ENCODE measurements around the gene TGFB2. TPM values are rescaled to one million over a fixed set of nuclear protein-coding genes. Genes with fewer than 3 reads are reported as not detected.

Gene TGFB2
- polyA plus RNA-seq, 1 donor from 2014 or later: 0.10 TPM

- no peaks in the 10 kb centered on the region for H4K20me1 ChIP-seq (ENCODE audit: insufficient read depth)
- H3K27me3 ChIP-seq (ENCODE audit: insufficient read depth, low read depth, low read length): no peaks in the 10 kb centered on the region
- no peaks in the 10 kb centered on the region for H3K79me2 ChIP-seq (replicated peaks; ENCODE audit: insufficient read depth, low read length)
- H3F3A ChIP-seq (ENCODE audit: insufficient read depth, low read length, poor library complexity, severe bottlenecking): no peaks in the 10 kb centered on the region
- no peaks in the 10 kb centered on the region for H3K9me3 ChIP-seq (ENCODE audit: low read length)
- no peak overlapping the region for H3K4me3 ChIP-seq (ENCODE audit: low read length)
- no peaks in the 10 kb centered on the region for H3K36me3 ChIP-seq (ENCODE audit: insufficient read depth, low read length)
- no peak overlapping the region for H3K9ac ChIP-seq (ENCODE audit: low read length)
- TF ChIP-seq EZH2 (IDR thresholded peaks at IDR 0.05; ENCODE audit: borderline replicate concordance, insufficient read depth, low read length, poor library complexity, severe bottlenecking): no peak
- TF ChIP-seq, protein P1, sequence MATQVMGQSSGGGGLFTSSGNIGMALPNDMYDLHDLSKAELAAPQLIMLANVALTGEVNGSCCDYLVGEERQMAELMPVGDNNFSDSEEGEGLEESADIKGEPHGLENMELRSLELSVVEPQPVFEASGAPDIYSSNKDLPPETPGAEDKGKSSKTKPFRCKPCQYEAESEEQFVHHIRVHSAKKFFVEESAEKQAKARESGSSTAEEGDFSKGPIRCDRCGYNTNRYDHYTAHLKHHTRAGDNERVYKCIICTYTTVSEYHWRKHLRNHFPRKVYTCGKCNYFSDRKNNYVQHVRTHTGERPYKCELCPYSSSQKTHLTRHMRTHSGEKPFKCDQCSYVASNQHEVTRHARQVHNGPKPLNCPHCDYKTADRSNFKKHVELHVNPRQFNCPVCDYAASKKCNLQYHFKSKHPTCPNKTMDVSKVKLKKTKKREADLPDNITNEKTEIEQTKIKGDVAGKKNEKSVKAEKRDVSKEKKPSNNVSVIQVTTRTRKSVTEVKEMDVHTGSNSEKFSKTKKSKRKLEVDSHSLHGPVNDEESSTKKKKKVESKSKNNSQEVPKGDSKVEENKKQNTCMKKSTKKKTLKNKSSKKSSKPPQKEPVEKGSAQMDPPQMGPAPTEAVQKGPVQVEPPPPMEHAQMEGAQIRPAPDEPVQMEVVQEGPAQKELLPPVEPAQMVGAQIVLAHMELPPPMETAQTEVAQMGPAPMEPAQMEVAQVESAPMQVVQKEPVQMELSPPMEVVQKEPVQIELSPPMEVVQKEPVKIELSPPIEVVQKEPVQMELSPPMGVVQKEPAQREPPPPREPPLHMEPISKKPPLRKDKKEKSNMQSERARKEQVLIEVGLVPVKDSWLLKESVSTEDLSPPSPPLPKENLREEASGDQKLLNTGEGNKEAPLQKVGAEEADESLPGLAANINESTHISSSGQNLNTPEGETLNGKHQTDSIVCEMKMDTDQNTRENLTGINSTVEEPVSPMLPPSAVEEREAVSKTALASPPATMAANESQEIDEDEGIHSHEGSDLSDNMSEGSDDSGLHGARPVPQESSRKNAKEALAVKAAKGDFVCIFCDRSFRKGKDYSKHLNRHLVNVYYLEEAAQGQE (IDR thresholded peaks at IDR 0.05; ENCODE audit: borderline replicate concordance): no peak
- TF ChIP-seq RAD21 (conservative IDR thresholded peaks at IDR 0.05): no peak
- TF ChIP-seq MXI1 (conservative IDR thresholded peaks at IDR 0.05; ENCODE audit: poor library complexity, severe bottlenecking): no peak
- TF ChIP-seq, protein P2, sequence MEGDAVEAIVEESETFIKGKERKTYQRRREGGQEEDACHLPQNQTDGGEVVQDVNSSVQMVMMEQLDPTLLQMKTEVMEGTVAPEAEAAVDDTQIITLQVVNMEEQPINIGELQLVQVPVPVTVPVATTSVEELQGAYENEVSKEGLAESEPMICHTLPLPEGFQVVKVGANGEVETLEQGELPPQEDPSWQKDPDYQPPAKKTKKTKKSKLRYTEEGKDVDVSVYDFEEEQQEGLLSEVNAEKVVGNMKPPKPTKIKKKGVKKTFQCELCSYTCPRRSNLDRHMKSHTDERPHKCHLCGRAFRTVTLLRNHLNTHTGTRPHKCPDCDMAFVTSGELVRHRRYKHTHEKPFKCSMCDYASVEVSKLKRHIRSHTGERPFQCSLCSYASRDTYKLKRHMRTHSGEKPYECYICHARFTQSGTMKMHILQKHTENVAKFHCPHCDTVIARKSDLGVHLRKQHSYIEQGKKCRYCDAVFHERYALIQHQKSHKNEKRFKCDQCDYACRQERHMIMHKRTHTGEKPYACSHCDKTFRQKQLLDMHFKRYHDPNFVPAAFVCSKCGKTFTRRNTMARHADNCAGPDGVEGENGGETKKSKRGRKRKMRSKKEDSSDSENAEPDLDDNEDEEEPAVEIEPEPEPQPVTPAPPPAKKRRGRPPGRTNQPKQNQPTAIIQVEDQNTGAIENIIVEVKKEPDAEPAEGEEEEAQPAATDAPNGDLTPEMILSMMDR (IDR thresholded peaks at IDR 0.05; ENCODE audit: poor library complexity, severe bottlenecking): no peak
- no peak overlapping the region for H3K27ac ChIP-seq (ENCODE audit: low read length)
- no peak overlapping the region for H2AFZ ChIP-seq (ENCODE audit: low read depth, low read length)
- H3K9me2 ChIP-seq (ENCODE audit: insufficient read depth, low read length): no peaks in the 10 kb centered on the region
- no peak overlapping the region for H3K4me2 ChIP-seq (ENCODE audit: low read length)
Measured at GRCh38 chr1:218444173-218444572, 99.0 kb downstream of the TGFB2 start.

DNA sequence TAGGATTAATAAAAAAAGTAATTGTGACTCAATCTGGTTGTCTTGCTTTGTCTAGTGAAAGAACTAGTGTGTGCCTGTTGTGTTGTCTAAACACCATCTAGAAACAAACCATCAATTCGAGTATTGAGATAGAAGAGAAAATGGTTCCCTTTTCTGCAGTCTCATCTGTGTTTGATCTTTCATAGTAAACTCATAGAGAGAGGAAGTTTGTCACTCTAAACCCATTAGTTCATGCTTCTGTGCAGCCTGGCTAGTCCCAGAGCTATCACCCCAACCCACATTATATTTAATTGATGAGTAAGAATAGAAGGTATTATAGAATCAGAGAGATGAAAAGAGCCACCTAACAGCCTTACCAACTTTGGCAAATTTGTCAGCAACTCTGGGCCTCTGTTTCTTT, 99.5 kb downstream of the TGFB2 start:
- Histone ChIP-seq H3K9me3 (ENCODE audit: low read length) (no peaks in the 10 kb centered on the region), H3K9ac (ENCODE audit: low read length) (no peak overlapping the region), H4K20me1 (ENCODE audit: insufficient read depth) (no peaks in the 10 kb centered on the region), H3K27ac (ENCODE audit: low read length) (no peak overlapping the region), H3K36me3 (ENCODE audit: insufficient read depth, low read length) (no peaks in the 10 kb centered on the region), H3K79me2 (replicated peaks; ENCODE audit: insufficient read depth, low read length) (no peaks in the 10 kb centered on the region), H3F3A (ENCODE audit: insufficient read depth, low read length, poor library complexity, severe bottlenecking) (no peaks in the 10 kb centered on the region), H2AFZ (ENCODE audit: low read depth, low read length) (no peak overlapping the region), H3K4me2 (ENCODE audit: low read length) (no peak overlapping the region), H3K9me2 (ENCODE audit: insufficient read depth, low read length) (no peaks in the 10 kb centered on the region), H3K27me3 (ENCODE audit: insufficient read depth, low read depth, low read length) (no peaks in the 10 kb centered on the region), H3K4me3 (ENCODE audit: low read length) (no peak overlapping the region)
- TF ChIP-seq SMC3 (conservative IDR thresholded peaks at IDR 0.05; ENCODE audit: poor library complexity) (no peak), EZH2 (IDR thresholded peaks at IDR 0.05; ENCODE audit: borderline replicate concordance, insufficient read depth, low read length, poor library complexity, severe bottlenecking) (no peak), TAF1 (IDR thresholded peaks at IDR 0.05; ENCODE audit: low read depth) (no peak), POLR2AphosphoS5 (IDR thresholded peaks at IDR 0.05) (no peak), EP300 (conservative IDR thresholded peaks at IDR 0.05; ENCODE audit: poor library complexity, severe bottlenecking) (no peak), RAD21 (conservative IDR thresholded peaks at IDR 0.05) (no peak)
- TF ChIP-seq, protein P2 (IDR thresholded peaks at IDR 0.05; ENCODE audit: poor library complexity, severe bottlenecking): no peak

Measured in neural cell (in vitro differentiated cells).